NCI-H2196 (cell line): Measurements from ENCODE around the gene SETBP1.
A peak's percentile ranks its signal among the peaks of the same experiment; 100 is the strongest.

Experiments used
- DNase-seq: peaks from one replicate; lab custom pipeline; 2025; ENCODE audit not compliant: unreplicated experiment; lab: John Stamatoyannopoulos, UW

SETBP1 gene

GRCh38 chr18:44957025-44957424 is 276.3 kb downstream of the SETBP1 start:
- DNase-seq: no peak

- DNase-seq: peak; percentile 31
These were observed 276.8 kb downstream of the SETBP1 start for GRCh38 chr18:44957461-44957860.

GRCh38 chr18:44958040-44958439 is 277.4 kb downstream of the SETBP1 start:
- DNase-seq: no peak

- no peak for DNase-seq
These were observed 277.8 kb downstream of the SETBP1 start for GRCh38 chr18:44958455-44958854.

GRCh38 chr18:44959013-44959412 is 278.3 kb downstream of the SETBP1 start:
- no peak for DNase-seq

GRCh38 chr18:44960580-44960979 is 279.9 kb downstream of the SETBP1 start:
- DNase-seq: no peak

- DNase-seq: no peak
These were observed 280.8 kb downstream of the SETBP1 start for GRCh38 chr18:44961288-44961995.

- no peak for DNase-seq
These were observed 286.9 kb downstream of the SETBP1 start for GRCh38 chr18:44967599-44967998.

GRCh38 chr18:44968336-44968735 is 287.6 kb downstream of the SETBP1 start:
- DNase-seq: no peak

- DNase-seq: no peak
These were observed 288.6 kb downstream of the SETBP1 start for GRCh38 chr18:44969214-44969795.

GRCh38 chr18:44973282-44973681 is 292.6 kb downstream of the SETBP1 start:
- no peak for DNase-seq

GRCh38 chr18:44974174-44974573 is 293.5 kb downstream of the SETBP1 start:
- DNase-seq: no peak

GRCh38 chr18:44977856-44978255 is 297.2 kb downstream of the SETBP1 start:
- DNase-seq: no peak

GRCh38 chr18:44979748-44980147 is 299.1 kb downstream of the SETBP1 start:
- no peak for DNase-seq

- DNase-seq: no peak
These were observed 300.4 kb downstream of the SETBP1 start for GRCh38 chr18:44981121-44981520.

GRCh38 chr18:44986933-44987332 is 306.2 kb downstream of the SETBP1 start:
- DNase-seq: no peak

- no peak for DNase-seq
These were observed 306.7 kb downstream of the SETBP1 start for GRCh38 chr18:44987371-44987770.

- no peak for DNase-seq
These were observed 308.3 kb downstream of the SETBP1 start for GRCh38 chr18:44988821-44989587.

GRCh38 chr18:44996261-44996660 is 315.6 kb downstream of the SETBP1 start:
- DNase-seq: no peak

- DNase-seq: no peak
These were observed 316.5 kb downstream of the SETBP1 start for GRCh38 chr18:44997174-44997573.

- no peak for DNase-seq
These were observed 317.7 kb downstream of the SETBP1 start for GRCh38 chr18:44998360-44998759.

- DNase-seq: no peak
These were observed 323.9 kb downstream of the SETBP1 start for GRCh38 chr18:45004546-45005080.
